ENCODE data around the gene RUBCNL.

Gene RUBCNL

GRCh38 chr13:46334035-46334822 lies 52.8 kb downstream of the RUBCNL start:
- no peak for TF ChIP-seq CTCF (IDR thresholded peaks at IDR 0.05; ENCODE audit: control insufficient read depth, extremely low read depth, insufficient read depth)
- no peak overlapping the region for H3K4me3 ChIP-seq (ENCODE audit: low read depth, low read length)
- no peak for DNase-seq (ENCODE audit: low read depth)

GRCh38 chr13:46332772-46333171 lies 54.3 kb downstream of the RUBCNL start:
- no peak for TF ChIP-seq CTCF (IDR thresholded peaks at IDR 0.05; ENCODE audit: control insufficient read depth, extremely low read depth, insufficient read depth)
- no peak for DNase-seq (ENCODE audit: low read depth)
- no peak overlapping the region for H3K4me3 ChIP-seq (ENCODE audit: low read depth, low read length)

- no peak for DNase-seq (ENCODE audit: low read depth)
- TF ChIP-seq CTCF (IDR thresholded peaks at IDR 0.05; ENCODE audit: control insufficient read depth, extremely low read depth, insufficient read depth), result no peak
- H3K4me3 ChIP-seq (ENCODE audit: low read depth, low read length), result no peak overlapping the region
Observed at GRCh38 chr13:46329624-46330023, 57.4 kb downstream of the RUBCNL start.

- DNase-seq (ENCODE audit: low read depth), result no peak
- no peak for TF ChIP-seq CTCF (IDR thresholded peaks at IDR 0.05; ENCODE audit: control insufficient read depth, extremely low read depth, insufficient read depth)
- no peak overlapping the region for H3K4me3 ChIP-seq (ENCODE audit: low read depth, low read length)
Observed at GRCh38 chr13:46327246-46327645, 59.8 kb downstream of the RUBCNL start.

- no peak for TF ChIP-seq CTCF (IDR thresholded peaks at IDR 0.05; ENCODE audit: control insufficient read depth, extremely low read depth, insufficient read depth)
- no peak for DNase-seq (ENCODE audit: low read depth)
- no peak overlapping the region for H3K4me3 ChIP-seq (ENCODE audit: low read depth, low read length)
Observed at GRCh38 chr13:46324976-46325375, 62.1 kb downstream of the RUBCNL start.

GRCh38 chr13:46321494-46322225 lies 65.4 kb downstream of the RUBCNL start:
- H3K4me3 ChIP-seq (ENCODE audit: low read depth, low read length), result no peak overlapping the region
- peak; percentile 88 for TF ChIP-seq CTCF (IDR thresholded peaks at IDR 0.05; ENCODE audit: control insufficient read depth, extremely low read depth, insufficient read depth)
- DNase-seq (ENCODE audit: low read depth), result no peak
